HCEC 1CT (cell line): ENCODE measurements around the gene SLC22A9.
"Not testable (repeated sequence)": the region's sequence is repeated elsewhere in the genome, so short reads cannot be mapped to it uniquely, and the experiment has no call there.

Experiments
- DNase-seq: peaks from one replicate; pipeline ENCODE4 v3.0.0-alpha.2; 2017

The SLC22A9 gene

DNA sequence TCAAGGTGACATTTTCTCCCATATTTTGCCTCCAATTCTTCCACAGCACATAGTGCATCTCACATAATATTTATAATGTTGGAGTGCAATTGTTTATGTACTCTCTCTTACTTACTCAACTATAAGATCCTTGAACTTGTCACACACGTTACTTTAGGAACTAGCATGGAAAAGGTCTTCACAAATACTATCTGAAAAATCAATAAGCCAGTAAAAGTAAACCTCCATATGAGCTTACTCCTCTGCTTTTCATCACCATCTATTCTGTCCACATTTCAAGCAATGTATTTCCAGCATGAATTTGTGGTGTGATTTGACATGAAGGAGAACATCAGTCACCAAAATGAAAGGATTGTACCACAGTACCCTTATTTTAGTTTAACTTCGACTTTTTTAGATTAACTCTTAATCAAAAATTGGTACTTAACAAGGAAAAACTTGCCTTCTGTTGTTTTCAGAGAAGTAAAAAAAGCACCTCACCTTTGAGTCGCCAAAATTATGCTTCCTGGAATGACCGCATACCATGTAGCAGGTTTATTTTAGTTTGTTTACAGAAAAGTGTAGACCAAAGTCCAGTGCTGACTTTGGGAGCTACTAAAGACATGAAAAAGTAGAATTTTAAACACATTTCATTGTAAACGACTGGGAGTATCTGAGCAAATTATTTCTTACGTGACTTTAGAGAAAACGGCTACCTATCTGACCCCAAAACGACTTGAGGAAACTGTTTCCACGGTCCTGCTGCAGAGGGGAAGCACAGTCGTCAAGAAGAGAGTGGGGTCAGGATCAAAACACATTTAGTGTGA, at the start of gene SLC22A9:
SLC22A9 (plus strand) TSS at position 621 of the 806 bp plus-strand sequence. CDS start 272 bp downstream, outside the sequence.
- DNase-seq = no peak

GRCh38 chr11:63321723-63322122, 47.9 kb upstream of the SLC22A9 start:
- DNase-seq = no peak

DNA sequence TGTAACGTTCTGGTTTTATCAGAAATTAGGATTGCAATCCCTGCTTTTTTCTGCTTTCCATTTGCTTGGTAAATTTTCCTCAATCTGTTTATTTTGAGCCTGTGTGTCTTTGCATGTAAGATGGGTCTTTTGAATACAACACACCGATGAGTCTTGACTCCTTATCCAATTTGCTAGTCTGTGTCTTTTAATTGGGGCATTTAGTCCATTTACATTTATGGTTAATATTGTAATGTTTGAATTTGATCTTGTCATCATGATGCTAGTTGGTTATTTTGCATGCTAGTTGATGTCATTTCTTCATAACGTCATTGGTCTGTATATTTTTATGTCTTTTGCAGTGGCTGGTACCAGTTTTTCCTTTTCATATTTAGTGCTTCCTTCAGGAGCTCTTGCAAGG, 34.5 kb upstream of the SLC22A9 start:
- DNase-seq = not testable (repeated sequence)

- no peak for DNase-seq
These were observed 32.5 kb upstream of the SLC22A9 start for GRCh38 chr11:63337070-63337469.

DNA sequence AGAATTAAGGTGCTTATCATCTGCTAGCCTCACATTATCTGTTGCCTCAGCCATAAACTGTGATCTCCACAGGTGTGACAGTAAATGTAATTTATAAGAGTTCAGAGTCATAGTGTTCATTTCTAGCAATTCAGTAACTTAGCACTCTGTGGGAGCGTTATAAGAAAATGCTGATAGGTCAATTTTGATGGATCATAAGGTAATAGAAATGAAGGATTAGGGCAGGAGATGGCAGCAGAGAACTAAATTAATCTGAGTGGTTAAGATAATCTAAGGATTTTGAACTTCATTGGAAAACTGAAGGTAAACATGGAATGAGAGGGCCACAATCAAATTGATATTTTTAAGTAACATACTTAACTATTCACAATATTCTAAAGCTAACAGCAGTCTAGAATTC, 26.5 kb upstream of the SLC22A9 start:
- no peak for DNase-seq

DNA sequence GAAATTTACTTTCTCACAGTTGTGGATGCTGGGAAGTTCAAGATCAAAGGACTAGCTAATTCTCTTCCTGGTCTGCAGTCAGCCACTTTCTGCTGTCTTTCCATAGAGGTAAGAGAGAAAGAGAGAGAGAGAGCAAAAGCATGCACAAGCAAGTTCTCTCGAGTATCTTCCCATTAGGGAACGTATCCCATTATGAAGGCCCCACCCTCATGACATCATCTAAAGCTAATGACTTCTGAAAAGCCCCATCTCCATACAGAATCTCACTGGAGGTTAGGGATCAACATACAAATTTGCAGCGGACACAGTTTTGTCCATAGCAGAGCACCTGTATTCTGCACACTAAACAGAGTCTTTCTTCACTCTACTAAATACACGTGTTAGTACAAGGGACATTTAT, 17.4 kb upstream of the SLC22A9 start:
- no peak for DNase-seq

- no peak for DNase-seq
These were observed 7.3 kb upstream of the SLC22A9 start for GRCh38 chr11:63362196-63362793.

DNA sequence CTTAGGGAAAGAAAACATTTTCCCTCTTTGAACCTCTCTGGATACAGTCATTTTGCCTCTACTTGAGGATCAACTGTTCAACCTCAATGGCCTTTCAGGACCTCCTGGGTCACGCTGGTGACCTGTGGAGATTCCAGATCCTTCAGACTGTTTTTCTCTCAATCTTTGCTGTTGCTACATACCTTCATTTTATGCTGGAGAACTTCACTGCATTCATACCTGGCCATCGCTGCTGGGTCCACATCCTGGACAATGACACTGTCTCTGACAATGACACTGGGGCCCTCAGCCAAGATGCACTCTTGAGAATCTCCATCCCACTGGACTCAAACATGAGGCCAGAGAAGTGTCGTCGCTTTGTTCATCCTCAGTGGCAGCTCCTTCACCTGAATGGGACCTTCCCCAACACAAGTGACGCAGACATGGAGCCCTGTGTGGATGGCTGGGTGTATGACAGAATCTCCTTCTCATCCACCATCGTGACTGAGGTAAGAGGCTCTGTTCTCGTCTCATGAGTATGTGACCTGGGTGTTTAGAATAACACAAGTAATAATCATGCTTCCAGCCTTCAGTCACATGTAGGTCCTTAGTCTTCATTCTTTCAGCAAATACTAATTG, 495 bp downstream of the SLC22A9 start:
- DNase-seq = no peak

DNA sequence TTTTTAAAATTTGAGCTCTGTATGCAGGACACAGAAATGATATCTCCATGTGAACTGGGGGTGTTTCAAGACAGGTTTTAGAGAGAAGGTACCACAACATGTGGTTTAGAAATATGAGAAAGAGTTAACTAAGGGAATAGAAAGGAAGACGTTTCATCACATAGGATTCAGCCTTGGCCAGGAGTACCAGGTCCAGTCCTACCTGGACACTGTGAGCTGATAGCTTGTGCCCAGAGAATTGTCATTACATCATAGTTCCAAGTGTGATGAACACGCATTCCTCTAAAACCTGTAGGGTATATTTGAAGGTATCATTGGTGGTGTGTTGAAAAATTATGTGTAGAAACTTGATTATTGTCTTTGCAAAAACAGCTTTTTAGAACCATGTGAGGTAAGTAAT, 1.8 kb downstream of the SLC22A9 start:
- DNase-seq = no peak

DNA sequence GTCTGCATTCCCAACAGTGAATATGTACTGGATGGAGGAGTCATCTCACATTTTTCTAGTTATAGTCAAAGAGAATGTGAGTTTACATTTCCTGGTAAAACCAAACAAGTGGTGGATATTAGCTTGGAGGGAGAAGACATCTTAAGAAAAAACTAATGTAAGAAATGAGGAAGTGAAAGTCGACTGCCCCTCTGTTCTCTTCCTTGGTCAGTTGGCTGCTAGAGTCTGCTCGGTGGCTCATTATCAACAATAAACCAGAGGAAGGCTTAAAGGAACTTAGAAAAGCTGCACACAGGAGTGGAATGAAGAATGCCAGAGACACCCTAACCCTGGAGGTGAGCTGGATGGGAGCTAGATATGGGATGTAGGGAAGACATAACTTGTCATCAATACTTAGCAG, 5.8 kb downstream of the SLC22A9 start:
- DNase-seq = no peak

DNA sequence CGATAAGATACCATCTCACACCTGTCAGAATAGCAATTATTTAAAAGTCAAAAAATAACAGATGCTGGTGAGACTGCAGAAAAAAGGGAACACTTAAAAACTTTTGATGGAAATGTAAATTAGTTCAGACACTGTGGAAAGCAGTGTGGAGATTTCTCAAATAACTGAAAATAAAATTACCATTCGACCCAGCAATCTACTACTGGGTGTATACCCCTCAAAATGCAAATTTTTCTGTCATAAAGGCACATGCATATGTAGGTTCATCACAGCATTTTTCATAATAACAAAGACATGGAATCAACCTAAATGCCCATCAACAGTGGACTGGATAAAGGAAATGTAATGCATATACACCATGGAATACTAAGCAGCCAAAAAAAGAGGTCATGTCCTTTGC, 10.5 kb downstream of the SLC22A9 start:
- no peak for DNase-seq

DNA sequence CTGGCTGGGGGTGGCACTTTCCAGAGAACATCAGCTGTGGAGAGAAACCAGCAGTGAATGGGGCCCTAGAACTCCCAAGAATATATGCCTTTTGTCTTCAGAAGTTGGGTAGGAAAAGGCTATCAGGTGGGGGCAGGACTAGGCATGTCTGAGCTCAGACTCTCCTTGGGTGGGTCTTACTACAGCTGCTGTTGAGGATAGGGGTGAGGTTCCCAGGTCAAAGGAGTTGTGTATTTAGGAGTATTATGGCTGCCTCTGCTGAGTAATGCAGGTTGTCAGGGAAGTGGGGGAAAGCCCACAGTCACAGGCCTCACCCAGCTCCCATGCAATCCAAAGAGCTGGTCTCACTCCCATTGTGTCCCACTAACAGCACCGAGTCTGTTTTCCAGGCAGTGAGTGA, 26.1 kb downstream of the SLC22A9 start:
- DNase-seq = no peak

DNA sequence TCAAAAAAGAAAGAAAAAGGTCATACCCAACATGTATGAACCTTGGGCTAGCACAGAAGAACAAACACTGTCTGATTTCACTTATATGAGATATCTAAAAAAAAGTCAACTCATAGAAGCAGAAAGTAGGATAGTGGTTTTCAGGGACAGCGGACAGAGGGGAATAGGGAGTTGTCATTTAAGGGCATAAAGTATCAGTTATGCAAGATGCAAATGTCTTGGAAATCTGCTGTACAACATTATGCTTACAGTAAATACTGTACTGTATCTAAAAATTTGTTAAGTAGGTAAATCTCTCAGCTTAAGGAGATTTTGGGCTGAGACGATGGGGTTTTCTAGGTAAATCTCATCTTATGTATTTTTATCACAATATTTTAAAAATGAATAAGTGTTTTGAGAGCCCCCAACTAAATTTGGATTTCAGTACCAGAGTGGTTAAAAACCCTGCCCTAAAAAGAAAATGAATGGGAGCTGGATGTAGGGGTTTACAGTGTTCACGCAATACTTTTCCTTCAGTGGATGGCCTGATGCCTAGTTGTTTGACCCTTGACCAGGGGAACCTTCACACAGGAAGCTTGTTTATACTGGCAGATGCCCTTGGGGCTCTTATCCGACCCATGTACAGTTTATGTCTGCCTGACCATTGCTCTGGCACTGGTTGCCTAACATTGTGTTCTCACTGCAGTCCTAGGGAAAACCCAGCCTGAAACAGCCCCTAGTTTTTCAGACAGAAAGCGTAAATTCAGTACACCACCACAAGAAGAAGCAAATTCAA, 34.8 kb downstream of the SLC22A9 start:
- no peak for DNase-seq

- DNase-seq = no peak
These were observed 35.5 kb downstream of the SLC22A9 start for GRCh38 chr11:63405114-63405513.

DNA sequence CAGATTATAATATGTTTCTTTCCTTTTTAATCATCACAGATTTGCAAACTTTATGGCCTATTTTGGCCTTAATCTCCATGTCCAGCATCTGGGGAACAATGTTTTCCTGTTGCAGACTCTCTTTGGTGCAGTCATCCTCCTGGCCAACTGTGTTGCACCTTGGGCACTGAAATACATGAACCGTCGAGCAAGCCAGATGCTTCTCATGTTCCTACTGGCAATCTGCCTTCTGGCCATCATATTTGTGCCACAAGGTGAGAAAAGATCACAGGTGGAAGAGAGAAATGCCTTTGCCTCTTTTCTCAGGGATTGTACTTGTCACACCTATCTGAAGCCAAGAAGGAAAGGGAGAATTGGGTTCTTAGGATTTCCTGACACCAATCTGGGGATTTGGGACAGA, 36.9 kb downstream of the SLC22A9 start:
- DNase-seq = no peak

GRCh38 chr11:63417174-63417852, 47.7 kb downstream of the SLC22A9 start:
- no peak for DNase-seq

DNA sequence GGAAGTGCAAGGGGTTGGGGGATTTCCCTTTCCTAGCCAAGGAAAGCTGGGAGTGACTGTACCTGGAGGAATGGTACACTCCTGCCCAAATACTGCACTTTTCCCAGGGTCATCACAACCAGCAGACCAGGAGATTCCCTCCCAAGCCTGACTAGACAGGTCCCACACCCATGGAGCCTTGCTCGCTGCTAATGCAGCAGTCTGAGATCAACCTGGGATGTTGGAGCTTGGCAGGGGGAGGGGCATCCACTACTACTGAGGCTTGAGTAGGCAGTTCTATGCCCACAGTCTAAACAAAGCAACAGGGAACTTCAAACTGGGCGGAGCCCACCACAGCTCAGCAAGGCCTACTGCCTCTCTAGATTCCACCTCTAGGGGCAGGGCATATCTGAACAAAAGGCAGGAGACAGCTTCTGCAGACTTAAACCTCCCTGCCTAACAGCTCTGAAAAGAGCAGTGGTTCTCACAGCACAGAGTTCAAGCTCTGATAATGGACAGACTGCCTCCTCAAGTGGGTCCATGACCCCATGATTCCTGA, 58.5 kb downstream of the SLC22A9 start:
- no peak for DNase-seq

DNA sequence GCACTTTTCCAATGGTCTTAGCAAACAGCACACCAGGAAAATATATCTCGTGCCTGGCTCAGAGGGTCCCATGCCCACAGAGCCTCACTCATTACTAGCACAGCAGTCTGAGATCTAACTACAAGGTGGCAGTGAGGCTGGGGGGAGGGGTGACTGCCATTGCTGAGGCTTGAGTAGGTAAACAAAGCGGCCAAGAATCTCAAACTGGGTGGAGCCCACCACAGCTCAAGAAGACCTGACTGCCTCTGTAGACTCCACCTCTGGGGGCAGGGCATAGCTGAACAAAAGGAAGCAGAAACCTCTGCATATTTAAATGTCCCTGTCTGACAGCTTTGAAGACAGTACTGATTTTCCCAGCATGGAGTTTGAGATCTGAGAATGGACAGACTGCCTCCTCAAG, 61.1 kb downstream of the SLC22A9 start:
- DNase-seq = not testable (repeated sequence)

DNA sequence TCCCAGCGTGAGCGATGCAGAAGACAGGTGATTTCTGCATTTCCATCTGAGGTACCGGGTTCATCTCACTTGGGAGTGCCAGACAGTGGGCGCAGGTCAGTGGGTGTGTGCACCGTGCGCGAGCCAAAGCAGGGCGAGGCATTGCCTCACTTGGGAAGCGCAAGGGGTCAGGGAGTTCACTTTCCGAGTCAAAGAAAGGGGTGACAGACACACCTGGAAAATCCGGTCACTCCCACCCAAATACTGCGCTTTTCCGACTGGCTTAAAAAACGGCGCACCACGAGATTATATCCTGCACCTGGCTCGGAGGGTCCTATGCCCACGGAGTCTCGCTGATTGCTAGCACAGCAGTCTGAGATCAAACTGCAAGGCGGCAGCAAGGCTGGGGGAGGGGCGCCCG, 65.8 kb downstream of the SLC22A9 start:
- not testable (repeated sequence) for DNase-seq

DNA sequence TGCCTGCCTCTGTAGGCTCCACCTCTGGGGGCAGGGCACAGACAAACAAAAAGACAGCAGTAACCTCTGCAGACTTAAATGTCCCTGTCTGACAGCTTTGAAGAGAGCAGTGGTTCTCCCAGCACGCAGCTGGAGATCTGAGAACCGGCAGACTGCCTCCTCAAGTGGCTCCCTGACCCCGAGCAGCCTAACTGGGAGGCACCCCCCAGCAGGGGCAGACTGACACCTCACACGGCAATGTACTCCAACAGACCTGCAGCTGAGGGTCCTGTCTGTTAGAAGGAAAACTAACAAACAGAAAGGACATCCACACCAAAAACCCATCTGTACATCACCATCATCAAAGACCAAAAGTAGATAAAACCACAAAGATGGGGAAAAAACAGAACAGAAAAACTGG, 66.2 kb downstream of the SLC22A9 start:
- not testable (repeated sequence) for DNase-seq

- no peak for DNase-seq
These were observed 74.1 kb downstream of the SLC22A9 start for GRCh38 chr11:63443714-63444113.

- no peak for DNase-seq
These were observed 74.6 kb downstream of the SLC22A9 start for GRCh38 chr11:63444160-63444559.

GRCh38 chr11:63445118-63445517, 75.5 kb downstream of the SLC22A9 start:
- no peak for DNase-seq
